Activated CD4-positive, alpha-beta T cell treated with anti-CD3 and anti-CD28 coated beads, Interleukin-2, amount 50 U/mL, for 16 hours (primary cell): ENCODE measurements around the gene NTN1.

Experiments
- DNase-seq: peaks from one replicate; pipeline ENCODE4 v3.0.0-alpha.2; 2020

NTN1 gene

GRCh38 chr17:9006175-9006767 is 15.0 kb upstream of the NTN1 start:
- no peak for DNase-seq

GRCh38 chr17:9007052-9007714 is 14.1 kb upstream of the NTN1 start:
- DNase-seq, result no peak

- no peak for DNase-seq
Measured at GRCh38 chr17:9009096-9009495, 12.2 kb upstream of the NTN1 start.

GRCh38 chr17:9009737-9010136 is 11.6 kb upstream of the NTN1 start:
- no peak for DNase-seq

GRCh38 chr17:9011001-9011400 is 10.3 kb upstream of the NTN1 start:
- no peak for DNase-seq

GRCh38 chr17:9016941-9017552 is 4.3 kb upstream of the NTN1 start:
- DNase-seq, result no peak

DNA sequence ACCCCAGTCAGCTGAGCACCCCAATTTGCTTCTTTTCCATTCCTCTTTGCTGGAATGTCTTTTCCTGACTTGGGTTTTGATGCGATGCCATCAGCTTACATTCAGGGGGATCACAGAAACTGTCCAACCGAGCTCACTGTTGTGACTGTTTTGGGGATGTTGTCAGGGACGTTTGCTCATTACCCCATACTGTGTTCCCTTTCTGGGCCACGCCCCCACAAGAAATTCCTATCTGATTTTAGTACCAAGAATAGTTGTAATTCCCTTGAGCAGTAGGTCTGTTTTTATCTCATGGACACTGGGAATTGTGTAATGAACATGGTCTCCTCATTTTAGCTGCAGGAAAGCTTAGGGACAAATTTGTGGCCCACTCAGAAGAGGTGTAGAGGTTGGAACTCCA is 2.6 kb upstream of the NTN1 start:
- DNase-seq, result no peak

- DNase-seq, result no peak
Measured at GRCh38 chr17:9020096-9020823, 1.1 kb upstream of the NTN1 start.

DNA sequence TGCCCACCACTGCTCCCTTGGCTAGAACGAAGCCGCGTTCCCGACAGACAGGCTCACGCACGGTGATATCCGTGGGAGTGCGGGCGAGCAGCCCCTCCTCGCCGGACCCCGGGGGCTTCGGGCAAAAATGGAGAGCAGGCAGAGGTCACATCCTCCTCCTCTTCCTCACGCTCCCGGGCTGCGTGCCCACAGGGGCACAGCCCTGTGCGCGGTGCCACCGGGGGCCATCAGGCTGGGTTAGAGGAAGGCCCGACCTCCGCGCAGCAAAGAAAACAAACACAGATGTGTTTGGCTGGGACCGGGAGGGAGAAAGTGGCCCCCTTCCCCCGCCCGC is 519 bp upstream of the NTN1 start:
- no peak for DNase-seq

GRCh38 chr17:9021992-9022572 is 772 bp downstream of the NTN1 start:
- DNase-seq, result no peak

- DNase-seq, result no peak
Measured at GRCh38 chr17:9022573-9023391, 1.5 kb downstream of the NTN1 start.

DNA sequence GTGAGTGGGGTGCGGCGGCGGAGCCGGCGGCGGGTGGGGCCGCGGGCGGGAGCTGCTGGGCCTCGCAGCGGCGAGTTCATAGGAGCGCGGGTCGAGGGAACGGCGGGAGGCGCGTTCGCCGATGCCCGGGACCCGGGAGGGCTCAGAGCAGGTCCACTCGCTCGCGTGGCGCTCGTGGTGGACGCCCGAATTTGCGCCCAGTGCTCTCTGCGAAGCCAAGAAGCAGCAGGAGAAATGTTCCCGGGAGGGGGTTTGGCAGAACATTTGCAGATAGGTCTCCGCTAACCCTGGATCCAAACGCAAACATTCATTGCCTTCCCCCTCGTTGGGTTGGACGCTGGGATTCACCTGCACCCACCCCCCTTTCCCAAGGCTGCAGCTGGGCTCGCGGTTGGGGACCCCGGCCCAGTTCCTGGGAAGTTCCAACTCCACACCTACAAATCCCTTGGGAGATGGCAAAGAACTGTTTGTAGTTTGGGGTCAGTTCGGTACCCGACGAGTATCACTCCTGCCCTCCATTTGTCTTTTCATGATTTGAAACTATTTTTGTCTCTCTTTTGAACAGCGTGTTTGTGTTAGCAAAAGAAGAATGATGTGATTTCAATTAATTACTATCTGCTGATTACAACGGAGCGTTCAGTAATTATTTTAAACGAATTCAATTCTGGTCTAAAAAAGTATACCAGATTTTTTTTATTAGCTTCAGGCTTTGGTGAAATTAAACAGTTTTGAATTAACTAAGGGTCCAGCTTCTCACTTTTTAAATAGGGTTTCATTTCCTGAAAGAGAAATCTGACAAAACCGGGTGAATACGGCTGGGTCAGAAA is 2.3 kb downstream of the NTN1 start:
- DNase-seq, result no peak

DNA sequence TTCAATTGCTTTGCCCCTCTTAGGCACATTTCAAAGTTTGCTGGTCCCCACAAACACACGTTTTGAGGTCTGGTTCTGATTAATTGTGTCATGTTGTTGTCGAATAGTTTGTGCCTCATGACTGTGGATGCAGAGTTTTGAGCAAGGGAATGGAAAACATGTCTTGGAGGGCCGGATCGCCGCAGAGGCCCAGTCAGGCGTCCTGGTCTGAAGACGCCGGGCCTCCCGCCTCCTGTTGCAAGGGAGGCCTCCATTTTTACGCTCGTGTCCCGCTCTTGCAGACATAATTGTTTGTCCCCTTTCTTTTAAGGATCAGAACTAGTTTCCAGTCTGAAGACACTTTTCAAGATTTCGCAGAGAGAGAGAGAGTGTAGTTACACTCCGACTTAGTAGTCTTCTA is 3.2 kb downstream of the NTN1 start:
- DNase-seq, result no peak

GRCh38 chr17:9026741-9027140 is 5.4 kb downstream of the NTN1 start:
- DNase-seq, result no peak

DNA sequence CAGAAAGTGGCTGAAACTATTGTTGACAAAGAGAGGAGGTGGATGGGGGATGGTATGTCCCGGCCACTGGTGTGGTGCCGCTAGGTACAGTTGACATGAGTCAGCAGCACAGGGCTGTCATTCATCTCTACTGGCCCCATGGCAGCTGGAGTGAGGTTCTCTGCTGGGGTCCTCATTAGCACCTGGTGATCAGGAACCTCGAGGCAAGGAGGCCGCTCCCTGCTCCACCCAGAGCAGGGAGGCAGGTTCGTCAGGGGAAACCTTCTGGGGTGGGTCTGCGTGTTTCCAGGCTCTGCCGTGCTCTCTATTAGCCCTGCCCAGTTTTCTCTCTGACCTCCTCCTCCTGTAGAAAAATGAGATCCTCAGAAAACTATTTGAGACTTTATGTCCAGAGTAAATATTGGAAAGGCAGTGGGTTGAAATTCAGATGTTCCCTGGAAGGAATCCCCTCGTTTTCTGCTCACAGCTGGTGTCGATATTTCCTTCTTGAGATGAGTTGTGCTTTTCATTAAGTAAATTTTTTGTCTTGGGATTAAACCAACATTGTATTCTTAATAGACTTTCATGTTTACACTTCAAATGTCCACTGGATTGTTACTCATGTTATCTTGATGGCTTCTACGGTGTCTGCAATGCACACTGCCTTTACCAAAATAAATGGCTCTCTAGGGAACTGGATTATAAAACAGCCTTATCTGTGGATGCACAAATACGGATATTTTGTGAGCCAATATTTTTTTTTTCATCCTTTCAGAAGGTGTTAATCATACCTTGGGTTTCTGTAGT is 7.1 kb downstream of the NTN1 start:
- no peak for DNase-seq

GRCh38 chr17:9028988-9029570 is 7.8 kb downstream of the NTN1 start:
- DNase-seq, result no peak

DNA sequence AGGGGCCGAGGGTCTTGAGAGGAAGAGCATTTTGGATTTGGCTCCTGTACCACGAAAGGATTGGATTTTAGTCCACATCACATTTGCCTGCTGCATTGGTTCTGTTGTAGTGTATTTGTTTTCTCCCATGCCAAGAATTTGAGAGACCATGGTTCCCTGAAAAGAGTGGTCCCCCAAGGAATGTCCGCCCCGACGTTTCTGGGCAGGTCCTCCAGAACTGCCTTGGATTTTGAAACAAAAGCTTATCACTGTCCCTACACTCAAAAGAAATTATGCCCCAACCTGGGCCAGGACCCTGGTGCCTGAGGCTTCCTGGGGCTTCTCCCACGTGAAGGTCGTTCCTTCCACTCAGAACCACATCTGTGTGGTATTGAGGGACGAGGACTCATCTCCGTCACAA is 10.8 kb downstream of the NTN1 start:
- DNase-seq, result no peak

DNA sequence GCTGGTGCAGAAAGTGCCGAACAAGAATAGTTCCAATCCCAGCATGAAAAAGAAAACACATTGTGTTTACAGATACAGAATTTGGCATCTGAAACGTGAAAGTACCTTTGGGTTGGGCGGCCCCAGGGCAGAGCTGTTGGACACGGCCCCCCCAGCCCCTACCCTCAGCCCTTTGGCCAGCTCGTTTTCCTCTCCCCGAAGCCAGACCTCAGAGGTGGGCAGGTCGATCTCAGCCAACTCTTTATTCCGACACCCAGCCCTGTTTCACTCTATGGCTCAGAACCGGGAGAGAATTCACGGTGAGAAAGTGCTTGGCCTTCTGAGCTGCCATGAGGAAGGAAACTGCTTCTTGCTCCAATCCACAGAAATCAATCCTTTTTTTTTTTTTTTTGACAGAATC is 11.3 kb downstream of the NTN1 start:
- no peak for DNase-seq

GRCh38 chr17:9035249-9035648 is 13.9 kb downstream of the NTN1 start:
- no peak for DNase-seq

- no peak for DNase-seq
Measured at GRCh38 chr17:9036336-9036735, 15.0 kb downstream of the NTN1 start.

DNA sequence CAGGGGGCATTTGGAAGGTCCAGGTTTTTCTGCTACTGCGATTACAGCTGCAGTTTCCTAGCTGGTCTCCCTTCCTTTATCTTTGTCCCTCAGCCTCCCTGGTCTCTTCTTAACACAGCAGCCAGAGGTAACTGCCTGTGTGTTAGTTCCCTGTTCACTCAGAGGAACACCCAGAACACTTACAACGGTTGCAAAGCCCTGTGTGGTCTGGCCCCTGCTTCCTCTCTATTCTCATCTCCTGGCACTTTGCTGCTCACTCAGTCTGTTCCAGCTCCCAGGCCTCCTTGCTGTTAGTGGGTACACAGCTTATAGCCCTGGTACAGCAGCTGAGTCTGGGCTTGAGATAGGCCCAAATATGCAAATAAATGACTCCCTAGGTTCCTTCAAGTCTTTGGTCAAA is 16.4 kb downstream of the NTN1 start:
- no peak for DNase-seq
